IMR-90 (cell line): Measurements from ENCODE around the gene OR8B3. TPM values are rescaled to one million over a fixed set of nuclear protein-coding genes. Genes with fewer than 3 reads are reported as not detected.

Source experiments
- ATAC-seq: fragments of 200-7000 bp; cut with Tn5 transposase; 2 replicates; pipeline ENCODE4 v1.9.1; 2020; ENCODE audit warnings: low read depth, mild to moderate bottlenecking, moderate library complexity
- BruUV-seq: library from RNA; stranded (reverse); fragments of 400-500 nt; replicated peaks from 2 replicates; lab custom pipeline; 2021; lab: Mats Ljungman, UMichigan
- CTCF ChIA-PET: fragments of 300-600 bp; formaldehyde crosslinking; extraction: SDS; loops from one replicate; lab custom pipeline; 2021; ENCODE audit warnings: antibody characterized with exemption; lab: Yijun Ruan, JAX
- POLR2A ChIA-PET: fragments of 300-600 bp; sonication (Branson Sonifier 250); formaldehyde crosslinking; loops from one replicate; lab custom pipeline; 2022; ENCODE audit warnings: antibody characterized with exemption; ENCODE audit not compliant: unreplicated experiment; lab: Charles Lee
- DNase-seq: peaks from one replicate; pipeline ENCODE4 v3.0.0; 2013
- H2AFZ ChIP-seq: replicated peaks from 2 replicates; pipeline ENCODE3; 2013; ENCODE audit warnings: low read length, mild to moderate bottlenecking; ENCODE audit not compliant: poor library complexity
- H2AK5ac ChIP-seq: 2 replicates; pipeline ENCODE4 v1.6.1; 2013; ENCODE audit warnings: low read depth, low read length, inconsistent platforms
- H2AK9ac ChIP-seq: replicated peaks from 2 replicates; pipeline ENCODE3; 2013; ENCODE audit warnings: mild to moderate bottlenecking, low read depth, low read length, moderate library complexity; ENCODE audit not compliant: poor library complexity
- H2BK120ac ChIP-seq: 2 replicates; pipeline ENCODE4 v1.6.1; 2013; ENCODE audit warnings: low read depth, low read length, inconsistent platforms
- H2BK15ac ChIP-seq: 3 replicates; pipeline ENCODE4 v1.6.1; 2013; ENCODE audit warnings: low read depth, low read length, inconsistent platforms
- H2BK20ac ChIP-seq: 2 replicates; pipeline ENCODE4 v1.6.1; 2013; ENCODE audit warnings: low read depth, mild to moderate bottlenecking, inconsistent platforms, low read length, moderate library complexity
- H2BK5ac ChIP-seq: 2 replicates; pipeline ENCODE4 v1.6.1; 2013; ENCODE audit warnings: mild to moderate bottlenecking, low read depth, low read length, inconsistent platforms; ENCODE audit not compliant: poor library complexity, severe bottlenecking
- H3K14ac ChIP-seq: replicated peaks from 2 replicates; pipeline ENCODE4 v1.6.1; 2013; ENCODE audit warnings: low read depth, low read length, inconsistent platforms
- H3K18ac ChIP-seq: 2 replicates; pipeline ENCODE4 v1.6.1; 2013; ENCODE audit warnings: low read depth, low read length, control low read depth
- H3K23ac ChIP-seq: 2 replicates; pipeline ENCODE4 v1.6.1; 2013; ENCODE audit warnings: low read depth, low read length, inconsistent platforms
- H3K27ac ChIP-seq: 2 replicates; pipeline ENCODE4 v1.5.1; 2013; ENCODE audit warnings: mild to moderate bottlenecking, control low read depth, low read length; ENCODE audit not compliant: insufficient read depth
- H3K27me3 ChIP-seq: 2 replicates; pipeline ENCODE4 v1.6.1; 2013; ENCODE audit warnings: low read length; ENCODE audit not compliant: control insufficient read depth, insufficient read depth
- H3K36me3 ChIP-seq: 2 replicates; pipeline ENCODE4 v1.6.1; 2013; ENCODE audit warnings: low read length, mixed read lengths; ENCODE audit not compliant: control insufficient read depth, insufficient read depth
- H3K4ac ChIP-seq: 2 replicates; pipeline ENCODE4 v1.6.1; 2013; ENCODE audit warnings: low read depth, low read length, inconsistent platforms
- H3K4me1 ChIP-seq: 2 replicates; pipeline ENCODE4 v1.6.1; 2013; ENCODE audit warnings: low read length, mixed read lengths; ENCODE audit not compliant: control insufficient read depth, insufficient read depth
- H3K4me2 ChIP-seq: 2 replicates; pipeline ENCODE4 v1.6.1; 2013; ENCODE audit warnings: low read depth, mild to moderate bottlenecking, control low read depth, low read length, moderate library complexity
- H3K4me3 ChIP-seq: 2 replicates; pipeline ENCODE4 v1.5.1; 2013; ENCODE audit warnings: low read depth, mild to moderate bottlenecking, control low read depth, low read length, moderate library complexity; ENCODE audit not compliant: insufficient read depth
- H3K56ac ChIP-seq: 2 replicates; pipeline ENCODE4 v1.6.1; 2013; ENCODE audit warnings: low read length, inconsistent platforms; ENCODE audit not compliant: insufficient read depth; ENCODE audit errors: extremely low read depth
- H3K79me1 ChIP-seq, 2 experiments: 2 replicates each; pipeline ENCODE4 v1.6.1; 2013; ENCODE audit warnings: low read length in 2 of 2, inconsistent platforms in 1 of 2, low read depth in 1 of 2
- H3K9ac ChIP-seq: 2 replicates; pipeline ENCODE4 v1.6.1; 2013; ENCODE audit warnings: low read depth, low read length, control low read depth
- H3K9me1 ChIP-seq: 2 replicates; pipeline ENCODE4 v1.6.1; 2013; ENCODE audit warnings: low read length, inconsistent platforms; ENCODE audit not compliant: insufficient read depth
- H3K9me3 ChIP-seq: 2 replicates; pipeline ENCODE4 v1.6.1; 2013; ENCODE audit warnings: low read length; ENCODE audit not compliant: control insufficient read depth, insufficient read depth
- H4K20me1 ChIP-seq: 2 replicates; pipeline ENCODE4 v1.6.1; 2013; ENCODE audit warnings: low read length, inconsistent platforms; ENCODE audit not compliant: insufficient read depth
- H4K5ac ChIP-seq: 2 replicates; pipeline ENCODE4 v1.6.1; 2013; ENCODE audit warnings: mild to moderate bottlenecking, low read depth, low read length, control low read depth
- H4K8ac ChIP-seq, 2 experiments: 2 replicates each; pipeline ENCODE4 v1.6.1; 2013; ENCODE audit warnings: low read depth in 2 of 2, low read length in 2 of 2, control low read depth in 1 of 2, inconsistent platforms in 1 of 2
- H4K91ac ChIP-seq: 2 replicates; pipeline ENCODE4 v1.6.1; 2013; ENCODE audit warnings: low read depth, low read length, inconsistent platforms; ENCODE audit not compliant: insufficient read depth
- FOS ChIP-seq: fragments of 150-350 bp; IDR thresholded peaks from 2 replicates; pipeline ENCODE4 v1.6.1; 2016; ENCODE audit warnings: low read depth, low read length
- MAFK ChIP-seq: IDR thresholded peaks from 2 replicates; pipeline ENCODE4 v1.6.1; 2012; ENCODE audit warnings: low read depth, low read length, improper control_type of control experiment
- MXI1 ChIP-seq: IDR thresholded peaks from 2 replicates; pipeline ENCODE4 v1.6.1; 2012; ENCODE audit warnings: low read depth, mild to moderate bottlenecking, low read length, moderate library complexity, borderline replicate concordance
- RAD21 ChIP-seq: IDR thresholded peaks from 2 replicates; pipeline ENCODE4 v1.6.1; 2012; ENCODE audit warnings: low read length, improper control_type of control experiment
- RFX5 ChIP-seq: IDR thresholded peaks from 2 replicates; pipeline ENCODE4 v1.8.0; 2012; ENCODE audit warnings: low read depth, mild to moderate bottlenecking, low read length, moderate library complexity
- SMC3 ChIP-seq: fragments of 150-350 bp; IDR thresholded peaks from 2 replicates; pipeline ENCODE4 v1.6.1; 2016; ENCODE audit warnings: low read depth, mild to moderate bottlenecking, antibody characterized with exemption, low read length, moderate library complexity
- WGBS, 2 experiments: methylation state at CpG; one replicate each; pipeline versions ENCODE4 v1.1.5 to v1.1.7; 2013; ENCODE audit warnings: missing lambda C conversion rate in 2 of 2; ENCODE audit not compliant: insufficient read length in 1 of 2; ENCODE audit errors: extremely low coverage in 2 of 2; 5-methylcytosine and 5-hydroxymethylcytosine counted together
- dilution Hi-C: fragments of 300-500 bp; cut with HindIII; formaldehyde crosslinking; loops from one replicate; pipeline ENCODE4 v1.14.3; 2018; ENCODE audit warnings: low sequenced_read_pairs; ENCODE audit not compliant: unreplicated experiment
- in situ Hi-C: fragments of 300-500 bp; cut with MboI; formaldehyde crosslinking; loops from 3 replicates; pipeline ENCODE4 v1.14.3; 2019; ENCODE audit warnings: low sequenced_read_pairs, inconsistent platforms, mixed read lengths
- intact Hi-C: fragments of 100-400 bp; cut with micrococcal nuclease; formaldehyde crosslinking; loops from 2 replicates; pipeline ENCODE4 v1.10.0; 2022
- polyA plus RNA-seq, 3 experiments: library from polyadenylated mRNA; depleted of rRNA; stranded (reverse); fragments of >200 nt; gene quantifications; 2 replicates each; pipeline ENCODE4 v1.2.3, GENCODE V29; 2012; ENCODE audit warnings: low replicate concordance in 1 of 3
- total RNA-seq: library from RNA; depleted of rRNA; stranded (reverse); fragments of >200 nt; gene quantifications from 2 replicates; pipeline ENCODE4 v1.2.3, GENCODE V29; 2012
- TF ChIP-seq, protein P1 (sequence below): conservative IDR thresholded peaks from 2 replicates; pipeline ENCODE4 v1.5.1; 2012; ENCODE audit warnings: mild to moderate bottlenecking, low read depth, low read length, improper control_type of control experiment

OR8B3 gene
- total and polyA plus RNA-seq, 2 of the 4 experiments (the other 2 are of a cell fraction), result not detected

DNA sequence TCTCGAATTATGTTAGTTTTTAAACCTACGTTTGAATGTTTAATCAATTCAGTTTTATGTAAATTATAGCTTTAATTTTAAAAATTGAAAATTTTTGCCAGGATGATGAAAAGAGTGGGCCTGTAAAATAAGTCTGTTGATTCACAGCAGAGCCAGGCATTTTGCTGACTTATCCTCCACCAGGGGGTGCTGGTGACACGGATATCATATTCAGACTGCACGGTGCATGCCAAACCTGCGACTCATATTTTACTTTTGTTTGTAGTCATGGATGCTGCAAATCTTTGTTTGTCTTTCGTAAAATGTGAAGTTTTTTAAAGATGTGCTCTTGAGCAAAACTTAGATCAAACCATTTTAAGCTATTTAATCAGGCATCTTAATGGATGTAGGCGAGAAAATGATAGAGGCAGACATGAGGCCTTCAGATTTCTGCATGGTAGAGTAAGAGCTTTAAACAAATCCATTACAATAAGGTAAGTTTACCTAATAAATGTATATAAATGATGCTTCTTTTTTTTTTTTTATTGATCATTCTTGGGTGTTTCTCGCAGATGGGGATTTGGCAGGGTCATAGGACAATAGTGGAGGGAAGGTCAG is 3.6 kb upstream of the OR8B3 start:
- Histone ChIP-seq H2BK20ac (no peak overlapping the region), H3K4ac (no peak overlapping the region), H3K4me3 (no peak overlapping the region), H2AFZ (no peak overlapping the region), H3K4me2 (no peak overlapping the region), H3K9me1 (no peaks in the 10 kb centered on the region), H3K56ac (no peak overlapping the region), H3K9ac (no peak overlapping the region), H3K18ac (no peak overlapping the region), H4K20me1 (no peaks in the 10 kb centered on the region), H3K9me3 (no peaks in the 10 kb centered on the region), H3K27me3 (no peaks in the 10 kb centered on the region; the same call in 1 of the 2 replicates), H3K23ac (no peak overlapping the region), H3K14ac (no peak overlapping the region), H3K27ac (no peak overlapping the region), H2BK5ac (no peak overlapping the region), H4K8ac (no peak overlapping the region), H2BK120ac (no peak overlapping the region), H3K36me3 (no peaks in the 10 kb centered on the region), H4K91ac (no peak overlapping the region), H2AK5ac (no peak overlapping the region), H4K5ac (no peak overlapping the region), H3K79me1 (no peaks in the 10 kb centered on the region), H2AK9ac (no peak overlapping the region), H2BK15ac (no peak overlapping the region), H3K4me1 (peaks cover 3% of the 10 kb centered on the region; the same call in 1 of the 2 replicates)
- intact Hi-C loops (loop anchor here (5.0 to 10.0 kb wide), 3 partner anchors 115 to 462 kb away; partner anchors contain the start of gene ROBO3), in situ Hi-C loops (loop anchor here (25.0 kb wide), 1 partner anchor 410 kb away; the partner anchor contains the start of gene MSANTD2), dilution Hi-C loops (no loop called here)
- peak; percentile 95 for ATAC-seq
- DNase-seq, result peak; percentile 86
- no CpG with 5 or more reads among the region's 8 CpGs for WGBS, 2 experiments
- no TSS peak for BruUV-seq
- TF ChIP-seq RFX5, result no peak
- no peak for TF ChIP-seq MXI1
- TF ChIP-seq MAFK, result peak; percentile 47; the same call in 1 of the 2 replicates
- peak; percentile 53; the same call in 1 of the 2 replicates for TF ChIP-seq FOS
- TF ChIP-seq SMC3, result peak; percentile 47
- peak; percentile 63 for TF ChIP-seq RAD21
- TF ChIP-seq, protein P1, sequence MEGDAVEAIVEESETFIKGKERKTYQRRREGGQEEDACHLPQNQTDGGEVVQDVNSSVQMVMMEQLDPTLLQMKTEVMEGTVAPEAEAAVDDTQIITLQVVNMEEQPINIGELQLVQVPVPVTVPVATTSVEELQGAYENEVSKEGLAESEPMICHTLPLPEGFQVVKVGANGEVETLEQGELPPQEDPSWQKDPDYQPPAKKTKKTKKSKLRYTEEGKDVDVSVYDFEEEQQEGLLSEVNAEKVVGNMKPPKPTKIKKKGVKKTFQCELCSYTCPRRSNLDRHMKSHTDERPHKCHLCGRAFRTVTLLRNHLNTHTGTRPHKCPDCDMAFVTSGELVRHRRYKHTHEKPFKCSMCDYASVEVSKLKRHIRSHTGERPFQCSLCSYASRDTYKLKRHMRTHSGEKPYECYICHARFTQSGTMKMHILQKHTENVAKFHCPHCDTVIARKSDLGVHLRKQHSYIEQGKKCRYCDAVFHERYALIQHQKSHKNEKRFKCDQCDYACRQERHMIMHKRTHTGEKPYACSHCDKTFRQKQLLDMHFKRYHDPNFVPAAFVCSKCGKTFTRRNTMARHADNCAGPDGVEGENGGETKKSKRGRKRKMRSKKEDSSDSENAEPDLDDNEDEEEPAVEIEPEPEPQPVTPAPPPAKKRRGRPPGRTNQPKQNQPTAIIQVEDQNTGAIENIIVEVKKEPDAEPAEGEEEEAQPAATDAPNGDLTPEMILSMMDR, result peak; percentile 86
- ChIA-PET CTCF (interaction anchor here (0.5 to 1.9 kb wide), 17 partner anchors 9 to 380 kb away, joined by 3 to 11 read pairs (median 3); partner anchors contain the start of genes OR10G9 and VWA5A), POLR2A (no interaction called here)
